Calu3 (cell line): ENCODE measurements around the gene ZBTB40. TPM values are rescaled to one million over a fixed set of nuclear protein-coding genes. Genes with fewer than 3 reads are reported as not detected.

ENCODE experiments used
- BruUV-seq: library from RNA; stranded (reverse); fragments of 400-500 nt; replicated peaks from 2 replicates; lab custom pipeline; 2021; lab: Mats Ljungman, UMichigan
- CTCF ChIA-PET: fragments of 300-600 bp; sonication (Branson Sonifier 250); formaldehyde crosslinking; loops from one replicate; lab custom pipeline; 2022; ENCODE audit warnings: antibody characterized with exemption; lab: Charles Lee
- DNase-seq: peaks from one replicate; pipeline ENCODE4 v3.0.0; 2022
- H3K27ac Mint-ChIP-seq: one replicate; pipeline ENCODE4 v1.8.0; 2022; ENCODE audit warnings: mixed read lengths; ENCODE audit not compliant: unreplicated experiment
- H3K27me3 Mint-ChIP-seq: one replicate; pipeline ENCODE4 v1.8.0; 2022; ENCODE audit warnings: mixed read lengths; ENCODE audit not compliant: unreplicated experiment
- H3K36me3 Mint-ChIP-seq: one replicate; pipeline ENCODE4 v1.8.0; 2022; ENCODE audit warnings: mild to moderate bottlenecking, moderate library complexity, mixed read lengths; ENCODE audit not compliant: insufficient read depth, unreplicated experiment
- H3K4me1 Mint-ChIP-seq: one replicate; pipeline ENCODE4 v1.8.0; 2022; ENCODE audit warnings: mild to moderate bottlenecking, low read depth, mixed read lengths; ENCODE audit not compliant: unreplicated experiment
- H3K4me3 Mint-ChIP-seq: one replicate; pipeline ENCODE4 v1.8.0; 2022; ENCODE audit warnings: mild to moderate bottlenecking, low read depth, moderate library complexity, mixed read lengths; ENCODE audit not compliant: unreplicated experiment
- H3K9me3 Mint-ChIP-seq: one replicate; pipeline ENCODE4 v1.8.0; 2022; ENCODE audit warnings: low read depth, mixed read lengths; ENCODE audit not compliant: unreplicated experiment
- CTCF ChIP-seq: fragments of 200-600 bp; IDR thresholded peaks from one replicate; pipeline ENCODE4 v1.8.0; 2022; ENCODE audit warnings: antibody characterized with exemption; ENCODE audit not compliant: unreplicated experiment
- intact Hi-C: fragments of 100-400 bp; cut with micrococcal nuclease; formaldehyde crosslinking; loops from one replicate; pipeline ENCODE4 v1.10.0; 2022; ENCODE audit not compliant: unreplicated experiment
- total RNA-seq: library from RNA; stranded (reverse); gene quantifications from 2 replicates; pipeline ENCODE4 v1.2.3, GENCODE V29; 2022

Gene ZBTB40
- total RNA-seq, 1 experiment from 2014 or later = 18.7 TPM

- Mint-ChIP-seq H3K27me3 (no peaks in the 10 kb centered on the region), H3K4me1 (no peaks in the 10 kb centered on the region), H3K36me3 (no peaks in the 10 kb centered on the region), H3K9me3 (no peaks in the 10 kb centered on the region), H3K27ac (no peak overlapping the region), H3K4me3 (no peak overlapping the region)
- intact Hi-C loops = loop anchor here (10.0 kb wide), 1 partner anchor 51 kb away; no protein-coding TSS in a partner anchor
- CTCF ChIA-PET = no interaction called here
- BruUV-seq = no TSS peak
- DNase-seq = no peak
- no peak for TF ChIP-seq CTCF
These were observed 33.8 kb downstream of the ZBTB40 start for GRCh38 chr1:22485431-22485830.

- DNase-seq = no peak
- no peaks in the 10 kb centered on the region for H3K36me3 Mint-ChIP-seq
- TF ChIP-seq CTCF = no peak
- no peaks in the 10 kb centered on the region for H3K27me3 Mint-ChIP-seq
- no TSS peak for BruUV-seq
- no peak overlapping the region for H3K4me3 Mint-ChIP-seq
- CTCF ChIA-PET = no interaction called here
- intact Hi-C loops = loop anchor here (10.0 kb wide), 1 partner anchor 53 kb away; no protein-coding TSS in a partner anchor
- no peaks in the 10 kb centered on the region for H3K4me1 Mint-ChIP-seq
- no peaks in the 10 kb centered on the region for H3K9me3 Mint-ChIP-seq
- H3K27ac Mint-ChIP-seq = no peak overlapping the region
These were observed 36.1 kb downstream of the ZBTB40 start for GRCh38 chr1:22487781-22488180.

- CTCF ChIA-PET = no interaction called here
- no peaks in the 10 kb centered on the region for H3K4me1 Mint-ChIP-seq
- no peaks in the 10 kb centered on the region for H3K27me3 Mint-ChIP-seq
- intact Hi-C loops = loop anchor here (10.0 kb wide), 1 partner anchor 54 kb away; no protein-coding TSS in a partner anchor
- no peaks in the 10 kb centered on the region for H3K9me3 Mint-ChIP-seq
- no peaks in the 10 kb centered on the region for H3K36me3 Mint-ChIP-seq
- DNase-seq = no peak
- no peak for TF ChIP-seq CTCF
- no peak overlapping the region for H3K27ac Mint-ChIP-seq
- H3K4me3 Mint-ChIP-seq = no peak overlapping the region
- BruUV-seq = no TSS peak
These were observed 36.7 kb downstream of the ZBTB40 start for GRCh38 chr1:22488319-22488718.

GRCh38 chr1:22489278-22489677 lies 37.6 kb downstream of the ZBTB40 start:
- CTCF ChIA-PET = no interaction called here
- H3K9me3 Mint-ChIP-seq = no peaks in the 10 kb centered on the region
- no TSS peak for BruUV-seq
- intact Hi-C loops = loop anchor here (10.0 kb wide), 1 partner anchor 54 kb away; no protein-coding TSS in a partner anchor
- no peak for DNase-seq
- H3K36me3 Mint-ChIP-seq = no peaks in the 10 kb centered on the region
- no peak for TF ChIP-seq CTCF
- H3K4me1 Mint-ChIP-seq = no peaks in the 10 kb centered on the region
- no peaks in the 10 kb centered on the region for H3K27me3 Mint-ChIP-seq
- no peak overlapping the region for H3K4me3 Mint-ChIP-seq
- H3K27ac Mint-ChIP-seq = no peak overlapping the region
